HUES6 (cell line): ENCODE data around the gene CFAP46.

Experiments used
- H3K27ac ChIP-seq: 2 replicates; pipeline ENCODE4 v1.7.0; 2013; ENCODE audit warnings: low read depth, mild to moderate bottlenecking, low read length, inconsistent platforms
- H3K27me3 ChIP-seq: 2 replicates; pipeline ENCODE4 v1.6.1; 2013; ENCODE audit warnings: low read length; ENCODE audit not compliant: control insufficient read depth, insufficient read depth
- H3K36me3 ChIP-seq: 2 replicates; pipeline ENCODE4 v1.6.1; 2013; ENCODE audit warnings: low read length; ENCODE audit not compliant: control insufficient read depth, insufficient read depth
- H3K4me1 ChIP-seq: 2 replicates; pipeline ENCODE4 v1.6.1; 2013; ENCODE audit warnings: low read length; ENCODE audit not compliant: control insufficient read depth, insufficient read depth
- H3K4me3 ChIP-seq: 2 replicates; pipeline ENCODE4 v1.5.1; 2013; ENCODE audit warnings: low read depth, low read length
- H3K9ac ChIP-seq: one replicate; pipeline ENCODE4 v1.6.1; 2013; ENCODE audit warnings: mild to moderate bottlenecking, low read length
- H3K9me3 ChIP-seq: 2 replicates; pipeline ENCODE4 v1.6.1; 2013; ENCODE audit warnings: low read depth, low read length; ENCODE audit not compliant: control insufficient read depth, insufficient read depth

Gene CFAP46

GRCh38 chr10:132948351-132948750 lies 6.0 kb upstream of the CFAP46 start:
- H3K4me1 ChIP-seq: no peaks in the 10 kb centered on the region
- H3K27ac ChIP-seq: no peak overlapping the region
- H3K4me3 ChIP-seq: no peak overlapping the region
- H3K27me3 ChIP-seq: no peaks in the 10 kb centered on the region; the same call in 1 of the 2 replicates
- H3K9me3 ChIP-seq: no peaks in the 10 kb centered on the region
- no peaks in the 10 kb centered on the region for H3K36me3 ChIP-seq
- no peak overlapping the region for H3K9ac ChIP-seq

- Histone ChIP-seq H3K9ac (no peak overlapping the region), H3K4me3 (no peak overlapping the region), H3K36me3 (no peaks in the 10 kb centered on the region), H3K9me3 (no peaks in the 10 kb centered on the region), H3K27me3 (no peaks in the 10 kb centered on the region; the same call in 1 of the 2 replicates), H3K4me1 (no peaks in the 10 kb centered on the region), H3K27ac (no peak overlapping the region)
Observed at GRCh38 chr10:132947843-132948242, 5.5 kb upstream of the CFAP46 start.

GRCh38 chr10:132946806-132947546 lies 4.6 kb upstream of the CFAP46 start:
- Histone ChIP-seq H3K9me3 (no peaks in the 10 kb centered on the region), H3K27ac (no peak overlapping the region), H3K36me3 (no peaks in the 10 kb centered on the region), H3K4me3 (no peak overlapping the region), H3K9ac (no peak overlapping the region), H3K27me3 (peaks cover under 1% of the 10 kb centered on the region; the same call in 1 of the 2 replicates), H3K4me1 (no peaks in the 10 kb centered on the region)

- Histone ChIP-seq H3K9ac (no peak overlapping the region), H3K9me3 (no peaks in the 10 kb centered on the region), H3K27me3 (peaks cover 7% of the 10 kb centered on the region; the same call in 1 of the 2 replicates), H3K4me3 (no peak overlapping the region), H3K27ac (no peak overlapping the region), H3K36me3 (no peaks in the 10 kb centered on the region), H3K4me1 (no peaks in the 10 kb centered on the region; the same call in 1 of the 2 replicates)
Observed at GRCh38 chr10:132946311-132946710, 3.9 kb upstream of the CFAP46 start.

DNA sequence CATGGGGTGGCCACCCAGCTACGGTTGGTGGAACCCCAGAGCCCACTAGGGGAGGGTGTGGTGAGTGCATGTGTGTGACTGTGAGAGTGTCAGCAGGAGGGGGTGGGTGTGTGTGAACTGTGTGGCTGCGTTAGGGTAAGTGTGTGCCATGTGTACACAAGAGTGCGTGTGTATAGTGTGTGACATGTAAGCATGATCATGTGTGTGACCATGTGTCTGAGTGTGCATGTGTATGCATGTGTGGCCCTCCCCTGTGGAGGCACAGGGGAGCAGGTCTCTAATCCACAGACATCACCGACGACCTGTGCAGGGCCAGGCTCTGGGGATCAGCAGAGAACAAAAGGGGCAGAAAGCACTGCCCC lies 3.5 kb upstream of the CFAP46 start:
- Histone ChIP-seq H3K36me3 (no peaks in the 10 kb centered on the region), H3K4me3 (no peak overlapping the region), H3K9ac (no peak overlapping the region), H3K9me3 (no peaks in the 10 kb centered on the region), H3K27me3 (peaks cover 9% of the 10 kb centered on the region; the same call in 1 of the 2 replicates), H3K4me1 (no peaks in the 10 kb centered on the region; the same call in 1 of the 2 replicates), H3K27ac (no peak overlapping the region)

DNA sequence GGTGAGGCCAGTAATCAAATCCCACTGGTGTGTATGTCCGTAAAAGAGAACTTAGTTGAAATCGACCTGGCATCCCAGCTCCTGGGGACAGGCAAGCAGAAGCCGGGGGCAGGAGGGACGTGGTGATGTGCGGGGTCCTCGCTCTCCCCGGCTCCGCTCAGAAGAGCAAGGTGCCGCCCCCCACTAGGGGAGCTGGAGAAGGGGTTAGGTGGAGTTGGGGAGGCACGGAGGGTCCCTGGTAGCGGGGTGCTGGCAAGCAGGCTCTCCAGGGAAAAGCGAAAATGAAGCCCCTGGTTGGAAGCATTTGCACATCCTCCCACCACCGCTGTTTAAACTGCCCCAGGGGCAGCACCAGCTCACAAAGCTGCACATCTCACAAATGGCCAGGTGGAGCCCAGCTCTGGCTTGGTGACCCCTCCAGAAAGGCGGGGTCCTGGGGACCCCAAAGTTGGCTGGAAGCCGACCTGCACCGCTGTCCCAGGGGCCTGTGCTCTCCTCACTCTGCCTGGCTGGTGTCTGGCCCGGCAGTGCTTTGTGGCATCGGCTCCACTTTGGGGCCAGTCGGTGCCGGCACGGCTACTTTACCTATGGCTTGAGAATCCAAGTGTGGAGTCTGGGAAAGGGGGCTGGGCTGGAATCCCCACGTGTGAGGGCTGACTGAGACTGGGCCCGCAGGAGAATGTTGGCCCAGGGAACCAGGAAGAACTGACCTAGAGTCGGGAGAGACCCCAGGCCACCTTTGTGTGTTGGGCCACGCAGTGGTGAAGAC lies 2.9 kb upstream of the CFAP46 start:
- no peak overlapping the region for H3K4me3 ChIP-seq
- H3K4me1 ChIP-seq: no peaks in the 10 kb centered on the region; the same call in 1 of the 2 replicates
- H3K36me3 ChIP-seq: no peaks in the 10 kb centered on the region
- no peaks in the 10 kb centered on the region for H3K9me3 ChIP-seq
- H3K9ac ChIP-seq: no peak overlapping the region
- H3K27ac ChIP-seq: no peak overlapping the region
- peaks cover 9% of the 10 kb centered on the region; the same call in 1 of the 2 replicates for H3K27me3 ChIP-seq

DNA sequence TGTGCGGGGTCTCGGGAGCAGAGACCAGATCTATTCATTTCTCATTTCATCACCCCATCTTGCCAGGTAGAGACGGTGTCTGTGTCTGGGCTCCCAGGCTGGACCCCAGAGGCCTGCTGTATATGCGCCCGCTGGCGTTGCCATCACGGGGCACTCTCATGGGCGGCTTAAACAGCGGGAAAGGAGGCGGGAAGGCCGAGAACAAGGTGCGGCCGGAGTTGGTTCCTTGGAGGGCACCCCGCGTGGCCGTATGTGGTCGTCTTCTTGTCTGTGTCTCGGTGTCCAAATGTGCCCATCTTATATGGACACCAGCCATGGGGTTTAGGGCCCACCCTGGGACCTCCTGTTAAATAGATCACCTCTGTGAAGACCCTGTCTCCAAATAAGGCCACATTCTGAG lies 2.1 kb upstream of the CFAP46 start:
- Histone ChIP-seq H3K27ac (no peak overlapping the region), H3K4me1 (no peaks in the 10 kb centered on the region; the same call in 1 of the 2 replicates), H3K27me3 (peaks cover 9% of the 10 kb centered on the region; the same call in 1 of the 2 replicates), H3K9me3 (no peaks in the 10 kb centered on the region), H3K9ac (no peak overlapping the region), H3K36me3 (no peaks in the 10 kb centered on the region), H3K4me3 (no peak overlapping the region)

DNA sequence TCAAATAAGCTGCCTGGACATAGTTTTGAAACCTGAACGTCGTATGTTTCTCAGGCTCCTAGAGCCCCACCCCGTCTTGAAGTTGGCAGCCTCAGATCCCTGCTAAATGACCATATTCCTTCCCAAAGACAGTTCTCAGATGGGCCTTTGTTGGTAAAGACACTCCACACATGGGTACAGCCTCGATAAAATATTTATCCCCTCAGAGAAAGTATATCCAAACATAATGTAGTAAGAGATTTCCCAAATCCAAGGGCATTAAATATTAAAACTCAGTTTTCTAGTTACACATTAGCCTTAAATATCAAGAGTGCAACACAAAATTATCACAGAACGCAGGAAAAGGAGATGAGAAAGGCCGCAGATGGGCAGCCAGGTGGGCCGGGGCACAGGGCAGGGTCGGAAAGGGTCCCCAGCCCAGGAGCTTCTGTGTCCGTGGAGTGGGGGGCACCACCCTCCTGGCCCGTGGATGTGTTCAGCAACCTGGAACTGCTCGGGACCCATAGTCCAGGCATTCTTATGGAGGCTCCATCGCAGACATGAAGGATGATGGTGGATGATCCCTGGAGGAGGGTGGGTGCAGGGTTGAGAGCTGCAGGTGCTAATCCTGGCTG lies 1.5 kb upstream of the CFAP46 start:
- Histone ChIP-seq H3K9ac (no peak overlapping the region), H3K36me3 (no peaks in the 10 kb centered on the region), H3K9me3 (no peaks in the 10 kb centered on the region), H3K4me1 (no peaks in the 10 kb centered on the region; the same call in 1 of the 2 replicates), H3K4me3 (no peak overlapping the region), H3K27me3 (peaks cover 9% of the 10 kb centered on the region; the same call in 1 of the 2 replicates), H3K27ac (no peak overlapping the region)

DNA sequence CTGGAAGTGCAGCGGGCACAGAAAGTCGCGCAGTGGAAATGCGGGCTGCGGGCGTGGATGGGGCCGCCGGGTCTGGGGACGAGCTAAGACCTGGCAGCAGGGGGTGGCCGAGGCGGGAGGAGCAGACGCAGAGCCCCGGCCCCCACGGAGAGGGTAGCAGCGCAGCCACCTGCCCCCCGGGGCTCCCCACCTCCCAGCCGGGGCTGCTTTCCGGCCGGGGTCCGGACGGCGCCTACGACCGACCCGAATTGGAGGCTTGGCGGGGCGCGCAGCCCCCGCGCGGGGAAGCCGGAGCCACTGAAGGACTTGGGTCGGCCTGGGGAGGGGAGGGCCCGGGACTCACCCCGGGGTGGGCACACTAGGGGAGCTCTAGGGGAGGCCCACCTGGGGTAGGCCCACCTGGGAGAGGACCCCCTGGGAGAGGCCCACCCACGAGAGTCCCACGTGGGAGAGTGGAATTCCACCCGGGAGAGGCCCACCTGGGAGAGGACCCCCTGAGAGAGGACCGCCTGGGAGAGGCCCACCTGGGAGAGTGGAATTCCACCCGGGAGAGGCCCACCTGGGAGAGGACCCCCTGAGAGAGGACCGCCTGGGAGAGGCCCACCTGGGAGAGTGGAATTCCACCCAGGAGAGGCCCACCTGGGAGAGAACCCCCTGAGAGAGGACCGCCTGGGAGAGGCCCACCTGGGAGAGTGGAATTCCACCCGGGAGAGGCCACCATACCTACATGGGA lies 854 bp upstream of the CFAP46 start:
- no peaks in the 10 kb centered on the region for H3K9me3 ChIP-seq
- no peak overlapping the region for H3K9ac ChIP-seq
- peaks cover 9% of the 10 kb centered on the region; the same call in 1 of the 2 replicates for H3K27me3 ChIP-seq
- no peaks in the 10 kb centered on the region for H3K36me3 ChIP-seq
- no peaks in the 10 kb centered on the region; the same call in 1 of the 2 replicates for H3K4me1 ChIP-seq
- H3K27ac ChIP-seq: no peak overlapping the region
- peak overlapping the region; percentile 66 for H3K4me3 ChIP-seq

- Histone ChIP-seq H3K4me1 (no peaks in the 10 kb centered on the region; the same call in 1 of the 2 replicates), H3K9ac (peak overlapping the region; percentile 9), H3K36me3 (no peaks in the 10 kb centered on the region), H3K9me3 (no peaks in the 10 kb centered on the region), H3K27ac (no peak overlapping the region), H3K4me3 (peak overlapping the region; percentile 66), H3K27me3 (peaks cover 9% of the 10 kb centered on the region; the same call in 1 of the 2 replicates)
Observed at GRCh38 chr10:132941640-132942051, 724 bp downstream of the CFAP46 start.
